Transverse colon (tissue), 3 donors: ENCODE measurements around the gene EHF.

Source experiments
- EP300 ChIP-seq: sonication (generic); formaldehyde crosslinking; IDR thresholded peaks from one replicate; pipeline ENCODE4 v1.6.1; 2017; ENCODE audit warnings: antibody characterized with exemption, low read depth
- TF ChIP-seq, protein P1 (sequence below), 5 experiments: fragments of 200-600 bp in 3 of 5; fragments of 450-650 bp in 2 of 5; sonication (generic) in 3 of 5; IDR thresholded peaks; 1 replicate in 2 of 5; 2 replicates in 3 of 5; pipeline ENCODE4 v1.5.1; 2016 to 2017; ENCODE audit warnings: antibody characterized with exemption in 5 of 5, inconsistent platforms in 3 of 5, mild to moderate bottlenecking in 2 of 5, moderate library complexity in 1 of 5

DNA sequence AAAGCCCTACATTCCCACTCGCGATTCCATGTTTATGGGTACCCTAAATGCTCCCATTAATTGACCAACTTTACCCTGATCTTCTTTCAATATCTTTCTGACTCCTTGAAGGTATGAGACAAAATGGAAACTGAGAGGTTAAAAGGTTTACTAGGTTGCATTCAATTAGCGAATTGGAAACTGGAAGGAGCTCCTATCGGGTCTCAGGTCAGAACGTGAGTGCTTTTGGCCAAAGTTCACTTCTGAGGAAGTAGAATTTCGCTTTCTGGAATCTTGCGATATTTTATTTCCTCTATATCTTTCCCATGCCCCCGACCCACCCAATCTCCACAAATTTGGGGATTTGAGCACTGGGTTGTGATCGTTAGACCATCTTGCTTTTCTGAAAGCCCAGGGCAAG lies 2.6 kb downstream of the EHF start:
- TF ChIP-seq, protein P1, sequence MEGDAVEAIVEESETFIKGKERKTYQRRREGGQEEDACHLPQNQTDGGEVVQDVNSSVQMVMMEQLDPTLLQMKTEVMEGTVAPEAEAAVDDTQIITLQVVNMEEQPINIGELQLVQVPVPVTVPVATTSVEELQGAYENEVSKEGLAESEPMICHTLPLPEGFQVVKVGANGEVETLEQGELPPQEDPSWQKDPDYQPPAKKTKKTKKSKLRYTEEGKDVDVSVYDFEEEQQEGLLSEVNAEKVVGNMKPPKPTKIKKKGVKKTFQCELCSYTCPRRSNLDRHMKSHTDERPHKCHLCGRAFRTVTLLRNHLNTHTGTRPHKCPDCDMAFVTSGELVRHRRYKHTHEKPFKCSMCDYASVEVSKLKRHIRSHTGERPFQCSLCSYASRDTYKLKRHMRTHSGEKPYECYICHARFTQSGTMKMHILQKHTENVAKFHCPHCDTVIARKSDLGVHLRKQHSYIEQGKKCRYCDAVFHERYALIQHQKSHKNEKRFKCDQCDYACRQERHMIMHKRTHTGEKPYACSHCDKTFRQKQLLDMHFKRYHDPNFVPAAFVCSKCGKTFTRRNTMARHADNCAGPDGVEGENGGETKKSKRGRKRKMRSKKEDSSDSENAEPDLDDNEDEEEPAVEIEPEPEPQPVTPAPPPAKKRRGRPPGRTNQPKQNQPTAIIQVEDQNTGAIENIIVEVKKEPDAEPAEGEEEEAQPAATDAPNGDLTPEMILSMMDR (IDR thresholded peaks at IDR 0.05) = no peak
- no peak for TF ChIP-seq EP300
